Mucosa of rectum (tissue), 2 donors: ENCODE results near the gene COX7C.
"Not testable (repeated sequence)": the region's sequence is repeated elsewhere in the genome, so short reads cannot be mapped to it uniquely, and the experiment has no call there.

Experiments
- H3K27ac ChIP-seq, 2 donors: one replicate each; pipeline ENCODE4 v1.7.0; 2013; ENCODE audit warnings: inconsistent platforms in 2 of 2, low read depth in 2 of 2, low read length in 2 of 2
- H3K27me3 ChIP-seq, 2 donors: one replicate each; pipeline ENCODE4 v1.7.0; 2013; ENCODE audit warnings: low read length in 2 of 2; ENCODE audit not compliant: control insufficient read depth in 2 of 2, insufficient read depth in 2 of 2
- H3K36me3 ChIP-seq, 2 donors: one replicate each; pipeline ENCODE4 v1.7.0; 2013; ENCODE audit warnings: low read length in 2 of 2; ENCODE audit not compliant: control insufficient read depth in 2 of 2, insufficient read depth in 2 of 2
- H3K4me1 ChIP-seq, 2 donors: one replicate each; pipeline ENCODE4 v1.7.0; 2013; ENCODE audit warnings: low read length in 2 of 2, mild to moderate bottlenecking in 1 of 2; ENCODE audit not compliant: control insufficient read depth in 2 of 2, insufficient read depth in 2 of 2
- H3K4me3 ChIP-seq, 2 donors: one replicate each; pipeline ENCODE4 v1.7.0; 2013; ENCODE audit warnings: low read length in 2 of 2
- H3K9ac ChIP-seq, 2 donors: one replicate each; pipeline ENCODE4 v1.7.0; 2013; ENCODE audit warnings: low read length in 2 of 2, low read depth in 1 of 2, mild to moderate bottlenecking in 1 of 2
- H3K9me3 ChIP-seq, 2 donors: one replicate each; pipeline ENCODE4 v1.7.0; 2013; ENCODE audit warnings: low read length in 2 of 2; ENCODE audit not compliant: control insufficient read depth in 2 of 2
- donor health status: healthy.
- donor health status: Normal muscosa, but diverticular disease.

COX7C gene

DNA sequence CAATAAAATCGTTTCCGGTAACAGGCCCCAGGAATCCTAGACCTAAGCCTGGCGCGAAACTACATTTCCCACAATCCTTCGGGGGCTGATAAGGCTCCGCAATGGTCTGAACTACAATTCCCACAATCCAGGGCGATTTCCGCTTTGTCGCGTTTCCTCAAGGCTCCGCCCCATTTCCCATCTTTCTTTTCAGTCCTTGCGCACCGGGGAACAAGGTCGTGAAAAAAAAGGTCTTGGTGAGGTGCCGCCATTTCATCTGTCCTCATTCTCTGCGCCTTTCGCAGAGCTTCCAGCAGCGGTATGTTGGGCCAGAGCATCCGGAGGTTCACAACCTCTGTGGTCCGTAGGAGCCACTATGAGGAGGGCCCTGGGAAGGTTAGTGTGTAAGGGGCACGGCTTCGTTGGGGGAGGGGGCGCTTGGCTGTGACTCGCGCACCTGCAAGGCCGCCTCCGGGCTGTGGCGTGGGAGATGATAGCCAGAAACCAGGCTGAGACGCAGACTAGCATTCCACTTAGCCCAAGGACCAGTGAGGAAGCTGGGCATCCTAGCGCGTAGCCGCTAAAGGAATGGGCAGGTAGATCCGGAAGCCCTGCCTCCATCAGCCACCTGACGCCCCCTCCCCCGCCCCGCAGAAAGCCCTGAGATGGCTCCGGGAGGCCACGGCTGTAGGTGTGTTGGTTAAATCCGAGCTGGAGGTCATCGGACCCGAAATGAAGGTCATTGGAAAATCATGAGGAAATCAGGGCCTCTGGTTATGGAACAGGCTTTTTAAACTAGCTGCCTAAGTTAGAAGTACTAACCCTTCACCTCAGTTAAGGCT, at the start of gene COX7C:
TSS of gene COX7C (plus strand) at position 186 of the 821 bp plus-strand sequence. CDS start at position 301, 115 bp downstream.
- H3K9me3 ChIP-seq = no peaks in the 10 kb centered on the region
- peak within 1 kb of the TSS; percentile 99 for H3K4me3 ChIP-seq
- H3K9ac ChIP-seq = peak within 1 kb of the TSS; percentile 69 to 99
- H3K27ac ChIP-seq = peak within 1 kb of the TSS; percentile 92
- H3K4me1 ChIP-seq = peaks cover 0 to 4% of the 10 kb centered on the region in 2 donors
- peaks cover 17 to 20% of the 10 kb centered on the region in 2 donors for H3K36me3 ChIP-seq
- H3K27me3 ChIP-seq = no peaks in the 10 kb centered on the region

GRCh38 chr5:86569522-86570426, 48.0 kb upstream of the COX7C start:
- not testable (repeated sequence) for H3K4me3 ChIP-seq, H3K27me3 ChIP-seq, H3K36me3 ChIP-seq, H3K4me1 ChIP-seq, H3K9ac ChIP-seq, H3K27ac ChIP-seq, H3K9me3 ChIP-seq

DNA sequence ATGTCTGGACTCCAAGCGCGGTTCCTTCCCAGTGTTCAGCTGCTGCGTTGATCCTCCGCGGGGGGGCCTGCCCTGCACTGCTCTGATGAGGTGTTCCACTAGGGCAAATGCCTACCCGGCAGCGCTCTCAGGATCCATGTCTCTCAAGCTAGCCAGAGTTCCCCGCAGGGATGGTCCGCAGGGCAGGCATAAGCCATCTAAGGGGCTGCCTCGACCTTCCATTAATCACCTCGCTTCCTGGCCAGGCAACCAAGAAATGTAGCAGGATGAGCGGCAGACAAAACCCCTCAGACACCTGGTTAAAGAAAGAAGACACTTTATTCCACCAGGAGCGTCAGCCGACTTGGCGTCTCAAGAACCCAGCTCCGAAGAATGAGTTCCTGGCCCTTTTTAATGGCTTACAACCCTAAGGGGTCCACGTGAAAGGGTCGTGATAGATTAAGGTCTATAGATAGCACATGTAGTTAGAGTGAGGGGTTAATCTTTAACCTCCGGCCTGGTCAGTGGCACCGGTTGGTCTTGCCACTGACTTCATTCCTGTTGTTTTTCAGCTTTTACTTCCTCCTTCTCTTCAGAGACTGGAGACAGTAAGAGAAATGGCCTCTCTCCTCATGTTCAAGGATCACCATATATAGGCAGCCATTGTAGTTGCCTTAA, 47.2 kb upstream of the COX7C start:
- no peak overlapping the region for H3K9ac ChIP-seq
- H3K9me3 ChIP-seq = no peaks in the 10 kb centered on the region
- H3K36me3 ChIP-seq = no peaks in the 10 kb centered on the region
- no peak overlapping the region for H3K4me3 ChIP-seq
- no peak overlapping the region for H3K27ac ChIP-seq
- no peaks in the 10 kb centered on the region for H3K27me3 ChIP-seq
- no peaks in the 10 kb centered on the region for H3K4me1 ChIP-seq

- not testable (repeated sequence) for H3K4me3 ChIP-seq, H3K4me1 ChIP-seq, H3K9ac ChIP-seq, H3K27ac ChIP-seq, H3K27me3 ChIP-seq, H3K9me3 ChIP-seq, H3K36me3 ChIP-seq
Measured at GRCh38 chr5:86571109-86571508, 46.6 kb upstream of the COX7C start.

GRCh38 chr5:86572825-86573517, 44.8 kb upstream of the COX7C start:
- H3K9me3 ChIP-seq = no peaks in the 10 kb centered on the region
- H3K36me3 ChIP-seq = no peaks in the 10 kb centered on the region
- H3K27me3 ChIP-seq = no peaks in the 10 kb centered on the region
- no peak overlapping the region for H3K9ac ChIP-seq
- no peak overlapping the region for H3K27ac ChIP-seq
- no peak overlapping the region for H3K4me3 ChIP-seq
- no peaks in the 10 kb centered on the region for H3K4me1 ChIP-seq

- no peaks in the 10 kb centered on the region for H3K9me3 ChIP-seq
- no peaks in the 10 kb centered on the region for H3K27me3 ChIP-seq
- H3K27ac ChIP-seq = no peak overlapping the region
- H3K4me1 ChIP-seq = no peaks in the 10 kb centered on the region
- H3K4me3 ChIP-seq = no peak overlapping the region
- H3K36me3 ChIP-seq = no peaks in the 10 kb centered on the region
- no peak overlapping the region for H3K9ac ChIP-seq
Measured at GRCh38 chr5:86579502-86579901, 38.2 kb upstream of the COX7C start.

- Histone ChIP-seq H3K4me3 (no peak overlapping the region), H3K27me3 (no peaks in the 10 kb centered on the region), H3K4me1 (no peaks in the 10 kb centered on the region), H3K36me3 (no peaks in the 10 kb centered on the region), H3K9me3 (no peaks in the 10 kb centered on the region), H3K27ac (no peak overlapping the region), H3K9ac (no peak overlapping the region)
Measured at GRCh38 chr5:86596476-86596875, 21.3 kb upstream of the COX7C start.

GRCh38 chr5:86605881-86606280, 11.9 kb upstream of the COX7C start:
- H3K9me3 ChIP-seq = no peaks in the 10 kb centered on the region
- no peak overlapping the region for H3K9ac ChIP-seq
- no peaks in the 10 kb centered on the region for H3K36me3 ChIP-seq
- H3K4me1 ChIP-seq = no peaks in the 10 kb centered on the region
- H3K27ac ChIP-seq = no peak overlapping the region
- no peaks in the 10 kb centered on the region for H3K27me3 ChIP-seq
- H3K4me3 ChIP-seq = no peak overlapping the region

GRCh38 chr5:86613455-86613854, 4.3 kb upstream of the COX7C start:
- H3K27me3 ChIP-seq = no peaks in the 10 kb centered on the region
- no peak overlapping the region for H3K27ac ChIP-seq
- no peak overlapping the region for H3K4me3 ChIP-seq
- H3K36me3 ChIP-seq = no peaks in the 10 kb centered on the region
- H3K9ac ChIP-seq = no peak overlapping the region
- no peaks in the 10 kb centered on the region for H3K9me3 ChIP-seq
- H3K4me1 ChIP-seq = peaks cover 0 to 4% of the 10 kb centered on the region in 2 donors
